Measurements from ENCODE around the gene ZNF606.

The ZNF606 gene

DNA sequence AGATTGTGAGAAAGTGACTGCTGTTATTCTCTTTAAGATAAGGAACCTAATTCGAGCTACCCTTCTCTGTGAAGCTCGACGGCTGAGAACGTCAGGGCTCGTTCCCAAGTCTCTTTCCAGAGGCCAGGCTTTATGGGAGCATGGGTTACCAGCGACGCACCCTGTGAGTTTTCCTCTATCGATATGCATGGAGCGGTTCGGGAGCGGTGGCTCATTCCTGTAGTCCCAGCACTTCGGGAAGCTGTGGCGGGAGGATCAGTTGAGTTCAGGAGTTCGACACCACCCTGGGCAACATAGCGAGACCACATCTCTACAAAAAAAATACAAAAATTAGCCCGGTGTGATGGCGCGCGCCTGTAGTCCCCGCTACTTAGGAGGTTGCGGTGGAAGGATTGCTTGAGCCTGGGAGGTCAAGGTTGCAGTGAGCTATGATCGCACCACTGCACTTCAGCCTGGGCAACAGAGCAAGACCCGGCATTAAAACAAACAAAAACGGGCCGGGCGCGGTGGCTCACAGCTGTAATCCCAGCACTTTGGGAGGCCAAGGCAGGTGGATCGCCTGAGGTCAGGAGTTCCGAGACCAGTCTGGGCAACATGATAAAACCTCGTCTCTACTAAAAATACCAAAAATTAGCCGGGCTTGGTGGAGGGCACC lies 681 bp upstream of the ZNF606 start:
- H3K4me2 ChIP-seq (ENCODE audit: low read length) = peak overlapping the region; percentile 98
- no CpG with 5 or more reads among the region's 31 CpGs for WGBS (ENCODE audit: extremely low coverage, insufficient coverage, insufficient read length)
- H4K8ac ChIP-seq (ENCODE audit: low read depth, low read length) = peak overlapping the region; percentile 85
- peaks cover 12% of the 10 kb centered on the region for H3K79me1 ChIP-seq (ENCODE audit: low read length)
- H2BK5ac ChIP-seq (ENCODE audit: low read depth, low read length, poor library complexity) = peak overlapping the region; percentile 57
- H3K79me2 ChIP-seq (ENCODE audit: control insufficient read depth, insufficient read depth, low read length, poor library complexity) = peaks cover 13% of the 10 kb centered on the region
- peak overlapping the region; percentile 44 for H3K4ac ChIP-seq (ENCODE audit: low read depth, low read length)
- H2BK120ac ChIP-seq (ENCODE audit: insufficient read depth, low read length, poor library complexity) = no peak overlapping the region
- no peak overlapping the region for H2BK12ac ChIP-seq (ENCODE audit: low read length)
- peak overlapping the region; percentile 76 for H3K14ac ChIP-seq (ENCODE audit: low read length)
- H3K9me3 ChIP-seq (ENCODE audit: insufficient read depth, low read depth, low read length) = peaks cover 14% of the 10 kb centered on the region
- peaks cover 28 to 30% of the 10 kb centered on the region in 2 experiments for H3K36me3 ChIP-seq (ENCODE audit: control insufficient read depth in 1 of 2, insufficient read depth in 2 of 2, low read length in 2 of 2)
- H3K27ac ChIP-seq (ENCODE audit: low read depth, low read length) = peak overlapping the region; percentile 17
- peaks cover 11 to 14% of the 10 kb centered on the region in 2 experiments for H3K4me1 ChIP-seq (ENCODE audit: control insufficient read depth in 1 of 2, insufficient read depth in 2 of 2, low read length in 2 of 2)
- H2AFZ ChIP-seq (ENCODE audit: insufficient read depth, low read length, poor library complexity) = peak overlapping the region; percentile 73
- H3K27me3 ChIP-seq (ENCODE audit: insufficient read depth, low read length) = no peaks in the 10 kb centered on the region
- H2AK5ac ChIP-seq (ENCODE audit: low read length) = no peak overlapping the region
- peak overlapping the region; percentile 86 for H4K91ac ChIP-seq (ENCODE audit: low read depth, low read length)
- peak overlapping the region; percentile 91 for H3K4me3 ChIP-seq (ENCODE audit: low read depth, low read length)
- H4K12ac ChIP-seq (ENCODE audit: low read depth, low read length) = peak overlapping the region; percentile 99
- H3K9ac ChIP-seq (ENCODE audit: low read length) = peak overlapping the region; percentile 8
- H3K23ac ChIP-seq (ENCODE audit: low read length) = no peak overlapping the region
- no peak for DNase-seq
- peak overlapping the region; percentile 88 for H3K18ac ChIP-seq (ENCODE audit: low read length)

DNA sequence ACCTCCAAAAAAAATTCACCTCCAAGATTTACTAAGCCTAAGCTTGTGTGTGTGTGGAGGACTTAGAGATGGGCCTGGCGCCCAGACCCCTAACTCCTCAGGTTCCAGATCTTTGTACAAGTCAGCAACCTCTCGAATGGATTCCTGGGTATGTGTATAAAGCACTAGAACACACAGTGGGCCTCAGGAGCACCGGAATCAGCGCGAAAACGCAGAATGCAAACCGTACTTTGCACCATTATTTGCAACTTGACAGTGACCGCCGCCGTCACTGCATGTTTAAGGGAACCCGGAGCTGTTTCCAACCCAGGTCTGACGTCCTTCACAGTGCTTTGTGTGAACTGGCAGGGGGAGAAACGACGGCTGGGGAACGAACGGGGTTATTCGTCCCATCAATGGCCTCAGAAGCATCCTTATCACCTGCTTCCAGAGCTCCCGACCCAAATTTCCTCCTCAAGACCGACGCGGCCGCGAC lies 688 bp downstream of the ZNF606 start:
- peak overlapping the region; percentile 6 for H2AK5ac ChIP-seq (ENCODE audit: low read length)

DNA sequence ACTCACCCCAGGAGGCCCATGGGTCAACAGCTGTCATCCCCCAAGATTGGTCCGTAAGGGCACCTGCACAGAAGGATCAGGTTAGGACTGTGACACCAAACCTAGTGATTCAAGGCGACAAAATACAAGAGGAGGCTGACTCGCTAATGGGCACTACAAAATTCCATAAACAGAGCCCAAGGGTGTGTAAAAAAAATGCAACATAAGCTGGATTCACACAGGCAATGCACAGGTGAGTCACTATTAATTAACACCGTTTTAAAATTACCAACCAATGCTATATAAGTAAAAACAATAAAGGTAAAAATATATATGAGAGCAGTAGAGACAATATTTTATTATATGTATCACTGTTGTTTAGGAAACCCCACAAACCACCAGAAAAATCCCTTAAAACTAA lies 1.9 kb downstream of the ZNF606 start:
- Histone ChIP-seq H3K27ac (ENCODE audit: low read depth, low read length) (no peak overlapping the region), H3K4ac (ENCODE audit: low read depth, low read length) (peak overlapping the region; percentile 66), H3K79me1 (ENCODE audit: low read length) (peaks cover 12% of the 10 kb centered on the region), H3K4me1 (ENCODE audit: control insufficient read depth in 1 of 2, insufficient read depth in 2 of 2, low read length in 2 of 2) (peaks cover 11 to 14% of the 10 kb centered on the region in 2 experiments), H4K12ac (ENCODE audit: low read depth, low read length) (no peak overlapping the region), H4K91ac (ENCODE audit: low read depth, low read length) (no peak overlapping the region), H3K4me2 (ENCODE audit: low read length) (no peak overlapping the region), H3K27me3 (ENCODE audit: insufficient read depth, low read length) (no peaks in the 10 kb centered on the region), H2AFZ (ENCODE audit: insufficient read depth, low read length, poor library complexity) (no peak overlapping the region), H3K9me3 (ENCODE audit: insufficient read depth, low read depth, low read length) (peaks cover 15% of the 10 kb centered on the region), H2AK5ac (ENCODE audit: low read length) (no peak overlapping the region), H3K18ac (ENCODE audit: low read length) (no peak overlapping the region), H2BK12ac (ENCODE audit: low read length) (no peak overlapping the region), H2BK5ac (ENCODE audit: low read depth, low read length, poor library complexity) (no peak overlapping the region), H3K23ac (ENCODE audit: low read length) (no peak overlapping the region), H3K4me3 (ENCODE audit: low read depth, low read length) (peak overlapping the region; percentile 44), H3K9ac (ENCODE audit: low read length) (no peak overlapping the region), H2BK120ac (ENCODE audit: insufficient read depth, low read length, poor library complexity) (no peak overlapping the region), H3K14ac (ENCODE audit: low read length) (no peak overlapping the region), H3K79me2 (ENCODE audit: control insufficient read depth, insufficient read depth, low read length, poor library complexity) (peaks cover 13% of the 10 kb centered on the region), H4K8ac (ENCODE audit: low read depth, low read length) (no peak overlapping the region), H3K36me3 (ENCODE audit: control insufficient read depth in 1 of 2, insufficient read depth in 2 of 2, low read length in 2 of 2) (peaks cover 31 to 33% of the 10 kb centered on the region in 2 experiments)
- WGBS (ENCODE audit: extremely low coverage, insufficient coverage, insufficient read length) = no CpG with 5 or more reads among the region's 4 CpGs
- no peak for DNase-seq

More for the DNA sequence above, 688 bp downstream of the ZNF606 start:
- Histone ChIP-seq H3K79me1 (ENCODE audit: low read length) (peaks cover 12% of the 10 kb centered on the region), H3K23ac (ENCODE audit: low read length) (no peak overlapping the region), H3K4me2 (ENCODE audit: low read length) (peak overlapping the region; percentile 98), H4K91ac (ENCODE audit: low read depth, low read length) (peak overlapping the region; percentile 98), H3K14ac (ENCODE audit: low read length) (peak overlapping the region; percentile 99), H3K9ac (ENCODE audit: low read length) (peak overlapping the region; percentile 88), H2AFZ (ENCODE audit: insufficient read depth, low read length, poor library complexity) (peak overlapping the region; percentile 97), H3K4me3 (ENCODE audit: low read depth, low read length) (peak overlapping the region; percentile 91), H2BK12ac (ENCODE audit: low read length) (no peak overlapping the region), H3K36me3 (ENCODE audit: control insufficient read depth in 1 of 2, insufficient read depth in 2 of 2, low read length in 2 of 2) (peaks cover 27 to 30% of the 10 kb centered on the region in 2 experiments), H3K4ac (ENCODE audit: low read depth, low read length) (peak overlapping the region; percentile 90), H2BK5ac (ENCODE audit: low read depth, low read length, poor library complexity) (peak overlapping the region; percentile 94), H3K27ac (ENCODE audit: low read depth, low read length) (peak overlapping the region; percentile 88), H2BK120ac (ENCODE audit: insufficient read depth, low read length, poor library complexity) (peak overlapping the region; percentile 91), H3K4me1 (ENCODE audit: control insufficient read depth in 1 of 2, insufficient read depth in 2 of 2, low read length in 2 of 2) (peaks cover 11 to 14% of the 10 kb centered on the region in 2 experiments), H3K9me3 (ENCODE audit: insufficient read depth, low read depth, low read length) (peaks cover 15% of the 10 kb centered on the region), H4K8ac (ENCODE audit: low read depth, low read length) (peak overlapping the region; percentile 85), H3K27me3 (ENCODE audit: insufficient read depth, low read length) (no peaks in the 10 kb centered on the region), H3K18ac (ENCODE audit: low read length) (peak overlapping the region; percentile 97), H3K79me2 (ENCODE audit: control insufficient read depth, insufficient read depth, low read length, poor library complexity) (peaks cover 13% of the 10 kb centered on the region), H4K12ac (ENCODE audit: low read depth, low read length) (peak overlapping the region; percentile 99)
- no CpG with 5 or more reads among the region's 23 CpGs for WGBS (ENCODE audit: extremely low coverage, insufficient coverage, insufficient read length)
- DNase-seq = peak in 1 of 2 donors; percentile 9

GRCh38 chr19:57992841-57993240 lies 9.8 kb downstream of the ZNF606 start:
- Histone ChIP-seq H3K79me1 (ENCODE audit: low read length) (no peaks in the 10 kb centered on the region), H3K27ac (ENCODE audit: low read depth, low read length) (no peak overlapping the region), H3K36me3 (ENCODE audit: control insufficient read depth in 1 of 2, insufficient read depth in 2 of 2, low read length in 2 of 2) (peaks cover 34 to 46% of the 10 kb centered on the region in 2 experiments), H3K23ac (ENCODE audit: low read length) (no peak overlapping the region), H3K9ac (ENCODE audit: low read length) (no peak overlapping the region), H3K18ac (ENCODE audit: low read length) (no peak overlapping the region), H2BK12ac (ENCODE audit: low read length) (no peak overlapping the region), H3K4me3 (ENCODE audit: low read depth, low read length) (no peak overlapping the region), H3K4ac (ENCODE audit: low read depth, low read length) (no peak overlapping the region), H3K79me2 (ENCODE audit: control insufficient read depth, insufficient read depth, low read length, poor library complexity) (no peaks in the 10 kb centered on the region), H4K12ac (ENCODE audit: low read depth, low read length) (no peak overlapping the region), H2AFZ (ENCODE audit: insufficient read depth, low read length, poor library complexity) (no peak overlapping the region), H2BK120ac (ENCODE audit: insufficient read depth, low read length, poor library complexity) (no peak overlapping the region), H3K14ac (ENCODE audit: low read length) (no peak overlapping the region), H4K91ac (ENCODE audit: low read depth, low read length) (no peak overlapping the region), H2BK5ac (ENCODE audit: low read depth, low read length, poor library complexity) (no peak overlapping the region), H2AK5ac (ENCODE audit: low read length) (no peak overlapping the region), H3K9me3 (ENCODE audit: insufficient read depth, low read depth, low read length) (peaks cover 24% of the 10 kb centered on the region), H3K4me1 (ENCODE audit: control insufficient read depth in 1 of 2, insufficient read depth in 2 of 2, low read length in 2 of 2) (no peaks in the 10 kb centered on the region), H4K8ac (ENCODE audit: low read depth, low read length) (no peak overlapping the region), H3K27me3 (ENCODE audit: insufficient read depth, low read length) (no peaks in the 10 kb centered on the region), H3K4me2 (ENCODE audit: low read length) (no peak overlapping the region)
- WGBS (ENCODE audit: extremely low coverage, insufficient coverage, insufficient read length) = no CpG with 5 or more reads among the region's 1 CpG
- DNase-seq = no peak

Data from trophoblast cell (in vitro differentiated cells and primary cell).